ENCODE measurements around the gene TSC22D2. TPM values are rescaled to one million over a fixed set of nuclear protein-coding genes. Genes with fewer than 3 reads are reported as not detected.

The TSC22D2 gene
- total RNA-seq, 4 donors from 2014 or later: 14.4 to 35.1 (median 21.2) TPM

GRCh38 chr3:150411106-150411460 is 3.0 kb downstream of the TSC22D2 start:
- no peaks in the 10 kb centered on the region for H3K9me3 ChIP-seq
- H3K4me1 ChIP-seq: peaks cover 18 to 19% of the 10 kb centered on the region in 2 donors
- WGBS, 2 donors: 2 to 6% methylated on average over 5 of the region's 5 CpGs
- no peaks in the 10 kb centered on the region for H3K27me3 ChIP-seq
- H3K36me3 ChIP-seq: no peaks in the 10 kb centered on the region
- TF ChIP-seq POLR2A (IDR thresholded peaks at IDR 0.05) (no peak), CTCF (IDR thresholded peaks at IDR 0.05) (no peak)
- DNase-seq: no peak
- intact Hi-C loops (cut with DNase I): loop anchor here (5.0 kb wide), 1 partner anchor 86 kb away; no protein-coding TSS in a partner anchor
- H3K27ac ChIP-seq: no peak overlapping the region
- peak overlapping the region; percentile 87 to 94 (median 94) for H3K4me3 ChIP-seq (replicated peaks in 1 of 3)

DNA sequence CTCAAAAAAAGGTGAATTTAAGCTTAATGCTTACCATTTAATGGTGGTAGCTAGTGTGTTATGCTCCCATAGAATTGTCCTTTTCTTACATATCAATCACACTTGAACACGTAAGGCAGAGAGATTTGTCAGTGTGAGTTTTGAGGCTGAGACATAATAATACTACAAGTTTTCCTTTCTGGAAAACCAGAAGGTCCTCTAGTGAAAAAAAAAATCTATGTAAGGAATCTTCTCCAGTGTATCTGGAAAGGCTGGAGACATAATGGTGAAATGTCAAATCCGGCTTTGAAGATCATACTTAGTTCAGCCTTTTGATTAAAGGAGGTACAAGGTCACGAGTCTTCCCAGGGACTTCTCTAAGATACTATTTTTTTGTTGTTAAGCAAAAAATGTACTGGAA is 3.4 kb downstream of the TSC22D2 start:
- peaks cover 19 to 22% of the 10 kb centered on the region in 2 donors for H3K4me1 ChIP-seq
- H3K27ac ChIP-seq: no peak overlapping the region
- H3K4me3 ChIP-seq (replicated peaks in 1 of 3): peak overlapping the region; percentile 87 to 94 (median 94)
- intact Hi-C loops (cut with DNase I): loop anchor here (5.0 kb wide), 1 partner anchor 86 kb away; no protein-coding TSS in a partner anchor
- WGBS, 2 donors: 8 to 14% methylated on average over 3 of the region's 3 CpGs
- DNase-seq: no peak
- H3K9me3 ChIP-seq: no peaks in the 10 kb centered on the region
- H3K27me3 ChIP-seq: no peaks in the 10 kb centered on the region
- no peaks in the 10 kb centered on the region for H3K36me3 ChIP-seq
- TF ChIP-seq CTCF (IDR thresholded peaks at IDR 0.05) (no peak), POLR2A (IDR thresholded peaks at IDR 0.05) (no peak)

DNA sequence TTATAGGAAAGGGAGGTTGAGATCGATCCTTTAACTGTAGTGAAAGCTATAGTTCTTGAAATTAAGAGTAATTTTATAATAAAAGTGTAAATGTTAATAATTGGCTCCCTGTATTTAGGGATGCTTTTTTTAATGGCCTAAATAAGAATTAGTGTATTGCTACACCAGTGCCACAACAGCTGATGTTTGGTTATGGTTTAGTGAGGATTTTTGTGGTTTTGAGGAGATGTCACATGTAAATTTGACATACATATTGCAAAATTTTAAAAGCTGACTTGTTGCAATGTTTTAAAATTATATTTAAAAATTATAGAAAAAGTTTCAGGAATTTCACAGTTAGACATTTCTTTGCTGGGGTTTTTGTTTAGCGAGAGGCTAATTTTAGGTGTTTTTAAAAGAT is 3.9 kb downstream of the TSC22D2 start:
- H3K27me3 ChIP-seq: no peaks in the 10 kb centered on the region
- no peak for TF ChIP-seq POLR2A (IDR thresholded peaks at IDR 0.05)
- peak overlapping the region in 2 of 3 donors; percentile 87 to 94 for H3K4me3 ChIP-seq (replicated peaks in 1 of 3)
- 27 to 41% methylated on average over 2 of the region's 2 CpGs for WGBS, 2 donors
- H3K27ac ChIP-seq: no peak overlapping the region
- intact Hi-C loops (cut with DNase I): loop anchor here (5.0 kb wide), 1 partner anchor 85 kb away; no protein-coding TSS in a partner anchor
- H3K4me1 ChIP-seq: peaks cover 19 to 26% of the 10 kb centered on the region in 2 donors
- H3K36me3 ChIP-seq: no peaks in the 10 kb centered on the region
- DNase-seq: no peak
- no peaks in the 10 kb centered on the region for H3K9me3 ChIP-seq

GRCh38 chr3:150412561-150413231 is 4.6 kb downstream of the TSC22D2 start:
- Histone ChIP-seq H3K4me1 (peaks cover 19 to 33% of the 10 kb centered on the region in 2 donors), H3K9me3 (no peaks in the 10 kb centered on the region), H3K27me3 (no peaks in the 10 kb centered on the region), H3K36me3 (no peaks in the 10 kb centered on the region), H3K4me3 (replicated peaks in 1 of 3) (peak overlapping the region; percentile 19 to 94 (median 87)), H3K27ac (no peak overlapping the region)
- no peak for DNase-seq
- WGBS, 2 donors: 5 to 7% methylated on average over 5 of the region's 5 CpGs
- intact Hi-C loops (cut with DNase I): loop anchor here (5.0 kb wide), 1 partner anchor 85 kb away; no protein-coding TSS in a partner anchor
- TF ChIP-seq POLR2A (IDR thresholded peaks at IDR 0.05) (no peak), CTCF (IDR thresholded peaks at IDR 0.05) (no peak)

- peaks cover 32 to 45% of the 10 kb centered on the region in 2 donors for H3K4me1 ChIP-seq
- no peak for TF ChIP-seq CTCF (IDR thresholded peaks at IDR 0.05)
- no peak for TF ChIP-seq POLR2A (IDR thresholded peaks at IDR 0.05)
- H3K36me3 ChIP-seq: no peaks in the 10 kb centered on the region
- H3K27me3 ChIP-seq: no peaks in the 10 kb centered on the region
- H3K27ac ChIP-seq: no peak overlapping the region
- intact Hi-C loops (cut with DNase I): loop anchor here (5.0 kb wide), 1 partner anchor 83 kb away; no protein-coding TSS in a partner anchor
- 27 to 35% methylated on average over 3 of the region's 3 CpGs for WGBS, 2 donors
- no peak for DNase-seq
- peak overlapping the region in 1 of 3 donors; percentile 4 for H3K4me3 ChIP-seq (replicated peaks in 1 of 3)
- H3K9me3 ChIP-seq: no peaks in the 10 kb centered on the region
These were observed 6.2 kb downstream of the TSC22D2 start for GRCh38 chr3:150414258-150414657.

All from thyroid gland (tissue), 4 donors.